Progenitor cell of endocrine pancreas (in vitro differentiated cells): ENCODE results near the gene ZSWIM7. TPM values are rescaled to one million over a fixed set of nuclear protein-coding genes. Genes with fewer than 3 reads are reported as not detected.

ENCODE experiments used
- DNase-seq: peaks from one replicate; pipeline ENCODE4 v3.0.0; 2021; ENCODE audit warnings: low spot score; ENCODE audit not compliant: unreplicated experiment
- H3K27ac Mint-ChIP-seq: 2 replicates; pipeline ENCODE4 v1.8.0; 2021; ENCODE audit warnings: mild to moderate bottlenecking, moderate library complexity, mixed read lengths
- H3K27me3 Mint-ChIP-seq: 2 replicates; pipeline ENCODE4 v1.8.0; 2021; ENCODE audit warnings: mixed read lengths
- H3K36me3 Mint-ChIP-seq: 2 replicates; pipeline ENCODE4 v1.8.0; 2022; ENCODE audit warnings: mixed read lengths; ENCODE audit not compliant: insufficient read depth
- H3K4me1 Mint-ChIP-seq: 2 replicates; pipeline ENCODE4 v1.8.0; 2021; ENCODE audit warnings: low read depth, mixed read lengths
- H3K4me3 Mint-ChIP-seq: 2 replicates; pipeline ENCODE4 v1.8.0; 2021; ENCODE audit warnings: low read depth, mild to moderate bottlenecking, moderate library complexity, mixed read lengths
- H3K9me3 Mint-ChIP-seq: 2 replicates; pipeline ENCODE4 v1.8.0; 2021; ENCODE audit warnings: low read depth, mixed read lengths
- CTCF ChIP-seq: fragments of 200-600 bp; sonication (generic); IDR thresholded peaks from one replicate; pipeline ENCODE4 v1.5.0; 2021; ENCODE audit warnings: antibody characterized with exemption, mild to moderate bottlenecking; ENCODE audit not compliant: unreplicated experiment
- total RNA-seq: library from RNA; stranded (reverse); gene quantifications from 2 replicates; pipeline ENCODE4 v1.2.1, GENCODE V29; 2021

The ZSWIM7 gene
- total RNA-seq, 1 donor from 2014 or later = 27.9 TPM

- H3K27me3 Mint-ChIP-seq = no peaks in the 10 kb centered on the region
- peaks cover 6% of the 10 kb centered on the region for H3K9me3 Mint-ChIP-seq
- no peak for DNase-seq
- no peak overlapping the region for H3K27ac Mint-ChIP-seq
- H3K4me3 Mint-ChIP-seq = no peak overlapping the region
- no peaks in the 10 kb centered on the region for H3K4me1 Mint-ChIP-seq
- no peak for TF ChIP-seq CTCF
- peaks cover 35% of the 10 kb centered on the region for H3K36me3 Mint-ChIP-seq
These were observed 20.9 kb downstream of the ZSWIM7 start for GRCh38 chr17:15978606-15979005.

GRCh38 chr17:15977894-15978293 lies 21.6 kb downstream of the ZSWIM7 start:
- Mint-ChIP-seq H3K9me3 (peaks cover 6% of the 10 kb centered on the region), H3K36me3 (peaks cover 35% of the 10 kb centered on the region), H3K27me3 (no peaks in the 10 kb centered on the region), H3K4me3 (no peak overlapping the region), H3K4me1 (no peaks in the 10 kb centered on the region), H3K27ac (no peak overlapping the region)
- no peak for TF ChIP-seq CTCF
- DNase-seq = no peak

- no peak overlapping the region for H3K4me3 Mint-ChIP-seq
- no peak for DNase-seq
- H3K27ac Mint-ChIP-seq = no peak overlapping the region
- peaks cover 2% of the 10 kb centered on the region for H3K4me1 Mint-ChIP-seq
- H3K36me3 Mint-ChIP-seq = peaks cover 12% of the 10 kb centered on the region
- TF ChIP-seq CTCF = no peak
- H3K27me3 Mint-ChIP-seq = peaks cover 6% of the 10 kb centered on the region
- H3K9me3 Mint-ChIP-seq = no peaks in the 10 kb centered on the region
These were observed 25.7 kb downstream of the ZSWIM7 start for GRCh38 chr17:15973834-15974233.

- Mint-ChIP-seq H3K27me3 (peaks cover 6% of the 10 kb centered on the region), H3K4me3 (no peak overlapping the region), H3K27ac (no peak overlapping the region), H3K36me3 (peaks cover 10% of the 10 kb centered on the region), H3K9me3 (no peaks in the 10 kb centered on the region), H3K4me1 (peaks cover 2% of the 10 kb centered on the region)
- no peak for TF ChIP-seq CTCF
- DNase-seq = no peak
These were observed 26.5 kb downstream of the ZSWIM7 start for GRCh38 chr17:15973016-15973415.

- Mint-ChIP-seq H3K27ac (no peak overlapping the region), H3K9me3 (no peaks in the 10 kb centered on the region), H3K4me1 (peaks cover 4% of the 10 kb centered on the region), H3K27me3 (peaks cover 6% of the 10 kb centered on the region), H3K4me3 (no peak overlapping the region), H3K36me3 (peaks cover 7% of the 10 kb centered on the region)
- TF ChIP-seq CTCF = no peak
- no peak for DNase-seq
These were observed 27.0 kb downstream of the ZSWIM7 start for GRCh38 chr17:15972497-15972951.
